PFSK-1 (cell line): ENCODE data around the gene TACR1.

ENCODE experiments used
- FOXP2 ChIP-seq: optimal IDR thresholded peaks from 2 replicates; pipeline ENCODE3; 2011; ENCODE audit warnings: borderline replicate concordance, control low read depth, inconsistent platforms; ENCODE audit not compliant: insufficient read depth; ENCODE audit errors: extremely low read length, extremely low read depth
- POLR2AphosphoS5 ChIP-seq: IDR thresholded peaks from 2 replicates; pipeline ENCODE4 v1.6.1; 2012; ENCODE audit warnings: low read depth, mild to moderate bottlenecking, control low read depth, low read length, moderate library complexity
- REST ChIP-seq, 2 experiments: IDR thresholded peaks; 2 replicates each; pipeline versions ENCODE4 v1.6.1 to v1.8.0; 2011 to 2012; ENCODE audit warnings: low read depth in 2 of 2, low read length in 2 of 2, control low read depth in 1 of 2, inconsistent platforms in 1 of 2, mild to moderate bottlenecking in 1 of 2, moderate library complexity in 1 of 2; ENCODE audit not compliant: insufficient read depth in 1 of 2
- SIN3A ChIP-seq: IDR thresholded peaks from 2 replicates; pipeline ENCODE4 v1.6.1; 2012; ENCODE audit warnings: mild to moderate bottlenecking, low read length, moderate library complexity, borderline replicate concordance; ENCODE audit not compliant: insufficient read depth
- TAF1 ChIP-seq: IDR thresholded peaks from 2 replicates; pipeline ENCODE4 v1.6.1; 2012; ENCODE audit warnings: low read length, control low read depth, borderline replicate concordance; ENCODE audit not compliant: insufficient read depth

Gene TACR1

GRCh38 chr2:75139171-75139570 is 60.1 kb downstream of the TACR1 start:
- no peak for TF ChIP-seq FOXP2
- no peak for TF ChIP-seq SIN3A
- no peak for TF ChIP-seq TAF1
- no peak for TF ChIP-seq REST (IDR thresholded peaks at IDR 0.05; ENCODE audit: insufficient read depth in 1 of 2, low read depth in 2 of 2, low read length in 2 of 2)
- TF ChIP-seq POLR2AphosphoS5, result no peak

GRCh38 chr2:75138528-75138927 is 60.8 kb downstream of the TACR1 start:
- TF ChIP-seq POLR2AphosphoS5 (no peak), REST (IDR thresholded peaks at IDR 0.05; ENCODE audit: insufficient read depth in 1 of 2, low read depth in 2 of 2, low read length in 2 of 2) (no peak), FOXP2 (no peak), SIN3A (no peak), TAF1 (no peak)

- TF ChIP-seq REST (IDR thresholded peaks at IDR 0.05; ENCODE audit: insufficient read depth in 1 of 2, low read depth in 2 of 2, low read length in 2 of 2) (no peak), FOXP2 (no peak), POLR2AphosphoS5 (no peak), SIN3A (no peak), TAF1 (no peak)
Measured at GRCh38 chr2:75135776-75136400, 63.4 kb downstream of the TACR1 start.

- TF ChIP-seq SIN3A (no peak), POLR2AphosphoS5 (no peak), REST (IDR thresholded peaks at IDR 0.05; ENCODE audit: insufficient read depth in 1 of 2, low read depth in 2 of 2, low read length in 2 of 2) (no peak), TAF1 (no peak), FOXP2 (no peak)
Measured at GRCh38 chr2:75134860-75135259, 64.5 kb downstream of the TACR1 start.
